Vagina (tissue), 2 donors: Measurements from ENCODE around the gene CD1B.

ENCODE experiments used
- POLR2A ChIP-seq, 2 donors: fragments of 450-650 bp; IDR thresholded peaks; one replicate each; pipeline ENCODE4 v1.6.1; 2017; ENCODE audit warnings: antibody characterized with exemption in 2 of 2, mild to moderate bottlenecking in 2 of 2, moderate library complexity in 2 of 2
- POLR2AphosphoS5 ChIP-seq, 2 donors: sonication (generic); formaldehyde crosslinking; IDR thresholded peaks; one replicate each; pipeline ENCODE4 v1.9.0; 2017; ENCODE audit warnings: antibody characterized with exemption in 2 of 2, mild to moderate bottlenecking in 2 of 2, low read depth in 1 of 2; ENCODE audit not compliant: insufficient read depth in 1 of 2
- TF ChIP-seq, protein P1 (sequence below), 3 experiments: fragments of 450-650 bp in 2 of 3; fragments of 200-600 bp in 1 of 3; sonication (generic) in 1 of 3; IDR thresholded peaks; one replicate each; pipeline ENCODE4 v1.5.1; 2017 to 2019; ENCODE audit warnings: antibody characterized with exemption in 3 of 3, mild to moderate bottlenecking in 2 of 3, moderate library complexity in 2 of 3

GRCh38 chr1:158330391-158331105 is 783 bp downstream of the CD1B start:
- no peak for TF ChIP-seq POLR2A (IDR thresholded peaks at IDR 0.05)
- TF ChIP-seq POLR2AphosphoS5 (IDR thresholded peaks at IDR 0.05; ENCODE audit: insufficient read depth in 1 of 2, low read depth in 1 of 2): no peak
- TF ChIP-seq, protein P1, sequence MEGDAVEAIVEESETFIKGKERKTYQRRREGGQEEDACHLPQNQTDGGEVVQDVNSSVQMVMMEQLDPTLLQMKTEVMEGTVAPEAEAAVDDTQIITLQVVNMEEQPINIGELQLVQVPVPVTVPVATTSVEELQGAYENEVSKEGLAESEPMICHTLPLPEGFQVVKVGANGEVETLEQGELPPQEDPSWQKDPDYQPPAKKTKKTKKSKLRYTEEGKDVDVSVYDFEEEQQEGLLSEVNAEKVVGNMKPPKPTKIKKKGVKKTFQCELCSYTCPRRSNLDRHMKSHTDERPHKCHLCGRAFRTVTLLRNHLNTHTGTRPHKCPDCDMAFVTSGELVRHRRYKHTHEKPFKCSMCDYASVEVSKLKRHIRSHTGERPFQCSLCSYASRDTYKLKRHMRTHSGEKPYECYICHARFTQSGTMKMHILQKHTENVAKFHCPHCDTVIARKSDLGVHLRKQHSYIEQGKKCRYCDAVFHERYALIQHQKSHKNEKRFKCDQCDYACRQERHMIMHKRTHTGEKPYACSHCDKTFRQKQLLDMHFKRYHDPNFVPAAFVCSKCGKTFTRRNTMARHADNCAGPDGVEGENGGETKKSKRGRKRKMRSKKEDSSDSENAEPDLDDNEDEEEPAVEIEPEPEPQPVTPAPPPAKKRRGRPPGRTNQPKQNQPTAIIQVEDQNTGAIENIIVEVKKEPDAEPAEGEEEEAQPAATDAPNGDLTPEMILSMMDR (IDR thresholded peaks at IDR 0.05): no peak
